ENCODE results near the gene SH3D19. TPM values are rescaled to one million over a fixed set of nuclear protein-coding genes. Genes with fewer than 3 reads are reported as not detected.

The SH3D19 gene
- total RNA-seq, 1 experiment from 2014 or later: 29.7 TPM

- Histone ChIP-seq H3K56ac (ENCODE audit: insufficient read length, low read depth, low read length) (no peak overlapping the region), H2BK120ac (ENCODE audit: low read depth, low read length, poor library complexity, severe bottlenecking) (no peak overlapping the region), H4K5ac (ENCODE audit: insufficient read length, low read depth, low read length) (no peak overlapping the region), H4K8ac (replicated peaks; ENCODE audit: insufficient read length, low read depth, low read length) (no peak overlapping the region), H3K23me2 (ENCODE audit: insufficient read length, low read depth, low read length, poor library complexity, severe bottlenecking) (no peaks in the 10 kb centered on the region), H3K4ac (ENCODE audit: low read depth, low read length) (no peak overlapping the region), H3K14ac (ENCODE audit: insufficient read depth, low read length) (no peak overlapping the region), H4K20me1 (ENCODE audit: control insufficient read depth, insufficient read depth, insufficient read length) (peaks cover 2% of the 10 kb centered on the region), H3K23ac (ENCODE audit: insufficient read length, low read depth, low read length) (no peak overlapping the region), H2BK20ac (ENCODE audit: low read depth, low read length, poor library complexity, severe bottlenecking) (no peak overlapping the region), H4K91ac (ENCODE audit: insufficient read length, low read depth, low read length) (no peak overlapping the region), H3T11ph (ENCODE audit: low read length) (no peak overlapping the region), H3K4me2 (ENCODE audit: insufficient read depth, insufficient read length, low read length) (no peak overlapping the region), H3K27me3 (ENCODE audit: insufficient read depth, low read length) (no peaks in the 10 kb centered on the region), H3K79me1 (ENCODE audit: insufficient read depth, low read depth, low read length, poor library complexity, severe bottlenecking) (no peaks in the 10 kb centered on the region), H3K18ac (ENCODE audit: insufficient read length, low read depth, low read length) (no peak overlapping the region), H2AFZ (ENCODE audit: low read length) (no peak overlapping the region), H3K27ac (ENCODE audit: insufficient read length, low read depth, low read length) (no peak overlapping the region), H3K9ac (ENCODE audit: extremely low read depth, insufficient read length, low read length) (no peak overlapping the region), H2BK12ac (ENCODE audit: insufficient read length, low read depth, low read length) (no peak overlapping the region), H3K9me3 (ENCODE audit: control insufficient read depth, low read depth, low read length) (no peaks in the 10 kb centered on the region), H2BK5ac (ENCODE audit: insufficient read length, low read length) (no peak overlapping the region), H3K4me1 (ENCODE audit: insufficient read depth, low read length) (no peaks in the 10 kb centered on the region), H2BK15ac (ENCODE audit: low read depth, low read length) (no peak overlapping the region), H2AK5ac (ENCODE audit: insufficient read length, low read length) (no peak overlapping the region), H3K79me2 (ENCODE audit: insufficient read depth, low read length) (no peaks in the 10 kb centered on the region)
- H3K9me3 Mint-ChIP-seq: no peaks in the 10 kb centered on the region
- H3K4me1 Mint-ChIP-seq: peaks cover 5 to 10% of the 10 kb centered on the region in 2 experiments; a peak in 3 of 4 replicates
- WGBS (ENCODE audit: extremely low coverage, insufficient read length, low lambda C conversion rate): no CpG with 5 or more reads among the region's 4 CpGs
- H3K27ac Mint-ChIP-seq: no peak overlapping the region
- no peaks in the 10 kb centered on the region; a peak in 1 of 7 replicates for H3K36me3 Mint-ChIP-seq (ENCODE audit: insufficient read depth in 1 of 3, low read depth in 3 of 3)
- no peaks in the 10 kb centered on the region for H3K27me3 Mint-ChIP-seq (ENCODE audit: low read depth)
- no peak overlapping the region for H3K4me3 Mint-ChIP-seq
- TF ChIP-seq CTCF (conservative IDR thresholded peaks at IDR 0.05): no peak
- DNase-seq: no peak
These were observed 34.2 kb upstream of the SH3D19 start for GRCh38 chr4:151359576-151359975.

All from H9 (cell line).